ENCODE results near the gene MINDY2. TPM values are rescaled to one million over a fixed set of nuclear protein-coding genes. Genes with fewer than 3 reads are reported as not detected.

Gene MINDY2
- total RNA-seq, 1 donor from 2014 or later: 15.5 TPM

DNA sequence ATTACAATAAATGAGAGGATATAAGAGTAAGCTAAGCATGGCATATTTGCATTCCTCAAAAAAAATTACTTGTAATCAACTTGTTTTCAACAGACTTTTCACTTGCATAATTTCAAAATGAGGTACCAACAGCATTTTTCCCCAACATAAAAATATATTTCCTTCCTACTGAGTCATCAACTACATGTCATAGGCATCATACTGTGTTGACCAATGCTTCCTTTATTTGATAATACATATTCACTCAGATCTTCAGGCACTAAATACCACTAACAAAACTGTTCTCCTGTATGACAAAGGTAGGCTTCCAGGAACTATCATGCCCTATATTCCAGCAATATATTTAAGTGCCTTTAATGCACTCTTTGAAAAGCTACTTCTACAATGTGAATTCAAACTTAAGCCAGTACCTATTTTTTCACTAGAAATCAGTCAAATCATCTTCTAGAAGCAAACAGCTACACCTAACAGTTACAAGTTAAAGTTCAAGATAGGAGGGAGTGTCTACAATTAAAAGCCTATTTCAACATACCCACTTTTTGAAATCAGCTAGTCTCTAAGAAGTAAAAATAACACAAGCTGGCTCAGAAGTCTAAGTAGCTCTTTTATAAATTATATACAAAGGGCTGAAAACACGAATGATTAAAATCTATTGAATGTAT is 32.9 kb upstream of the MINDY2 start:
- H3K27ac ChIP-seq: no peak overlapping the region
- H3K4me1 ChIP-seq: peaks cover 49% of the 10 kb centered on the region
- intact Hi-C loops (cut with DNase I): no loop called here
- no peaks in the 10 kb centered on the region for H3K9me3 ChIP-seq
- no peaks in the 10 kb centered on the region for H3K27me3 ChIP-seq
- H3K4me3 ChIP-seq: no peak overlapping the region
- TF ChIP-seq POLR2A (IDR thresholded peaks at IDR 0.05): no peak
- TF ChIP-seq POLR2AphosphoS5 (IDR thresholded peaks at IDR 0.05; ENCODE audit: insufficient read depth in 1 of 2, low read depth in 1 of 2): no peak
- TF ChIP-seq CTCF (IDR thresholded peaks at IDR 0.05): no peak
- DNase-seq (ENCODE audit: extremely low spot score in 2 of 2): no peak
- H3K36me3 ChIP-seq: no peaks in the 10 kb centered on the region

- DNase-seq (ENCODE audit: extremely low spot score in 2 of 2): no peak
- TF ChIP-seq POLR2AphosphoS5 (IDR thresholded peaks at IDR 0.05; ENCODE audit: insufficient read depth in 1 of 2, low read depth in 1 of 2) (no peak), POLR2A (IDR thresholded peaks at IDR 0.05) (no peak), CTCF (IDR thresholded peaks at IDR 0.05) (no peak)
- Histone ChIP-seq H3K4me3 (no peak overlapping the region), H3K27ac (no peak overlapping the region), H3K9me3 (no peaks in the 10 kb centered on the region), H3K27me3 (no peaks in the 10 kb centered on the region), H3K4me1 (peaks cover 60% of the 10 kb centered on the region), H3K36me3 (no peaks in the 10 kb centered on the region)
- intact Hi-C loops (cut with DNase I): no loop called here
Measured at GRCh38 chr15:58740436-58740835, 30.7 kb upstream of the MINDY2 start.

GRCh38 chr15:58741032-58741431 is 30.1 kb upstream of the MINDY2 start:
- Histone ChIP-seq H3K36me3 (no peaks in the 10 kb centered on the region), H3K27ac (no peak overlapping the region), H3K9me3 (no peaks in the 10 kb centered on the region), H3K4me1 (peaks cover 62% of the 10 kb centered on the region), H3K27me3 (no peaks in the 10 kb centered on the region), H3K4me3 (no peak overlapping the region)
- no peak for DNase-seq (ENCODE audit: extremely low spot score in 2 of 2)
- TF ChIP-seq POLR2A (IDR thresholded peaks at IDR 0.05) (no peak), POLR2AphosphoS5 (IDR thresholded peaks at IDR 0.05; ENCODE audit: insufficient read depth in 1 of 2, low read depth in 1 of 2) (no peak), CTCF (IDR thresholded peaks at IDR 0.05) (no peak)
- intact Hi-C loops (cut with DNase I): no loop called here

- Histone ChIP-seq H3K4me3 (no peak overlapping the region), H3K36me3 (no peaks in the 10 kb centered on the region), H3K4me1 (peaks cover 65% of the 10 kb centered on the region), H3K27ac (no peak overlapping the region), H3K9me3 (no peaks in the 10 kb centered on the region), H3K27me3 (no peaks in the 10 kb centered on the region)
- no peak for TF ChIP-seq CTCF (IDR thresholded peaks at IDR 0.05)
- no peak for TF ChIP-seq POLR2A (IDR thresholded peaks at IDR 0.05)
- no peak for TF ChIP-seq POLR2AphosphoS5 (IDR thresholded peaks at IDR 0.05; ENCODE audit: insufficient read depth in 1 of 2, low read depth in 1 of 2)
- intact Hi-C loops (cut with DNase I): no loop called here
- DNase-seq (ENCODE audit: extremely low spot score in 2 of 2): no peak
Measured at GRCh38 chr15:58742022-58742813, 28.9 kb upstream of the MINDY2 start.
